Measurements from ENCODE around the gene ERG.

DNA sequence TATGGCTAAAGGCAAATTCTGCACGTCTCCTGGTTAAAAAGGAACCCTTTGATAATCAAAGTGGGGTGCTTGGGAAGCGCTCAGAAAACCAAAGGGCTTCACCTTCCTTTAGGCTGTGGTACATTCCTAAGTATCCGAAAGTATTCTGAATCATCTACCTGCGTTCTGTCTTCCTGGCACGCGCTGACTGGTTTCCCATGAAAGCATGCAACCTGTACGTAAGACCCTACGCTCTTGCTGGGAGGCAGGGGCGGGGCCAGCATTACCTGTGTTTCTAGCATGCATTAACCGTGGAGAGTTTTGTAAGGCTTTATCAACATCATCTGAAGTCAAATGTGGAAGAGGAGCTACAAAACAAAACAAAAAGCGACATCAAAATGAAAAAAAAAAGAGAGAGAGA, 96.0 kb downstream of the ERG start:
- TF ChIP-seq, protein P1, sequence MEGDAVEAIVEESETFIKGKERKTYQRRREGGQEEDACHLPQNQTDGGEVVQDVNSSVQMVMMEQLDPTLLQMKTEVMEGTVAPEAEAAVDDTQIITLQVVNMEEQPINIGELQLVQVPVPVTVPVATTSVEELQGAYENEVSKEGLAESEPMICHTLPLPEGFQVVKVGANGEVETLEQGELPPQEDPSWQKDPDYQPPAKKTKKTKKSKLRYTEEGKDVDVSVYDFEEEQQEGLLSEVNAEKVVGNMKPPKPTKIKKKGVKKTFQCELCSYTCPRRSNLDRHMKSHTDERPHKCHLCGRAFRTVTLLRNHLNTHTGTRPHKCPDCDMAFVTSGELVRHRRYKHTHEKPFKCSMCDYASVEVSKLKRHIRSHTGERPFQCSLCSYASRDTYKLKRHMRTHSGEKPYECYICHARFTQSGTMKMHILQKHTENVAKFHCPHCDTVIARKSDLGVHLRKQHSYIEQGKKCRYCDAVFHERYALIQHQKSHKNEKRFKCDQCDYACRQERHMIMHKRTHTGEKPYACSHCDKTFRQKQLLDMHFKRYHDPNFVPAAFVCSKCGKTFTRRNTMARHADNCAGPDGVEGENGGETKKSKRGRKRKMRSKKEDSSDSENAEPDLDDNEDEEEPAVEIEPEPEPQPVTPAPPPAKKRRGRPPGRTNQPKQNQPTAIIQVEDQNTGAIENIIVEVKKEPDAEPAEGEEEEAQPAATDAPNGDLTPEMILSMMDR (IDR thresholded peaks at IDR 0.05), result no peak
- no peak for TF ChIP-seq EP300 (IDR thresholded peaks at IDR 0.05)
- TF ChIP-seq POLR2A (IDR thresholded peaks at IDR 0.05; ENCODE audit: low read depth), result no peak

All from esophagus muscularis mucosa (tissue), 4 donors.